Ishikawa (cell line): ENCODE measurements around the gene NXNL2.

ENCODE experiments used
- EP300 ChIP-seq: IDR thresholded peaks from 2 replicates; pipeline ENCODE4 v1.6.1; 2012; ENCODE audit warnings: borderline replicate concordance
- FOXM1 ChIP-seq: IDR thresholded peaks from 2 replicates; pipeline ENCODE4 v1.6.1; 2012; ENCODE audit warnings: low read depth, borderline replicate concordance
- TF ChIP-seq, protein P1 (sequence below): IDR thresholded peaks from 2 replicates; pipeline ENCODE4 v1.6.1; 2012

DNA sequence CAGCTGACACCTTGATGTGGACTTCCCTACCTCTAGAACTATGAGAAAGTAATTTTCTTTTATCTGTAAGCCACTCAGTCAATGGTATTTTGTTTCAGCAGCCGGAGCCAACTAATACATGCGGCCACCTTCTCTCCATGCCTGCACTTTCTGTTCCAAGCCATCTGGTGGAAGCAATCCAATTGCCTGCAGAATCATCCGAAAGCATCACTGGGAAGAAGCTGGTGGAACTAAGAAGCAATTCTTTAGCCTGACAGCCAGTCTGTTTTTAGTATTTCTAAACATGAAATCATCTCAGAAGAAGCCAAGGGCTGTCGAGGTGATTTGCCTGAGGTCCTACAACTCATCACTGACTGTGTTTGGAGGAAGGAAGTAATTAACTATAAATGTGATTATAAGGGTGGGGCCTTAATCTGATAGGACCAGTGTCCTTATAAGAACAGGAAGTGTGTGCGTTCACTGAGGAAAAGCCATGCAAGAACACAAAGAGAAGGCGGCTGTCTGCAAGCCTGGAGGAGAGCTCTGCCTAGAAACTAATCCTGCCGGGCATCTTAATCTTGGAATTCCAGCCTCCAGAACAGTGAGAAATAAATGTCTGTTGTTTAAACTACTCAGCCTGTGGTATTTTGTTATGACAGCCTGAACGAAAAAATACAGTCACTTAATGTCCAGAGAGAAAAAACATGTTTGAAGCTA is 49.1 kb downstream of the NXNL2 start:
- TF ChIP-seq FOXM1 (no peak), EP300 (no peak)
- TF ChIP-seq, protein P1, sequence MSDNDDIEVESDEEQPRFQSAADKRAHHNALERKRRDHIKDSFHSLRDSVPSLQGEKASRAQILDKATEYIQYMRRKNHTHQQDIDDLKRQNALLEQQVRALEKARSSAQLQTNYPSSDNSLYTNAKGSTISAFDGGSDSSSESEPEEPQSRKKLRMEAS, result no peak
